Activated CD4-positive, alpha-beta memory T cell treated with anti-CD3 and anti-CD28 coated beads for 36 hours (primary cell): Measurements from ENCODE around the gene ATE1. TPM values are rescaled to one million over a fixed set of nuclear protein-coding genes. Genes with fewer than 3 reads are reported as not detected.
"Not testable (repeated sequence)": the region's sequence is repeated elsewhere in the genome, so short reads cannot be mapped to it uniquely, and the experiment has no call there.

Experiments used
- CTCF ChIA-PET: fragments of 350-600 bp; sonication (Branson Sonifier 250); formaldehyde crosslinking; loops from one replicate; lab custom pipeline; 2021; ENCODE audit warnings: antibody characterized with exemption, inconsistent platforms; lab: Charles Lee
- POLR2A ChIA-PET: fragments of 350-600 bp; sonication (Branson Sonifier 250); formaldehyde crosslinking; loops from one replicate; lab custom pipeline; 2021; ENCODE audit warnings: antibody characterized with exemption; lab: Charles Lee
- DNase-seq: peaks from one replicate; pipeline ENCODE4 v3.0.0-alpha.2; 2020
- H3K27ac Mint-ChIP-seq: one replicate; pipeline ENCODE4 v1.8.0; 2021; ENCODE audit warnings: mixed read lengths
- H3K27me3 Mint-ChIP-seq: one replicate; pipeline ENCODE4 v1.8.0; 2021; ENCODE audit warnings: mixed read lengths
- H3K36me3 Mint-ChIP-seq: one replicate; pipeline ENCODE4 v1.8.0; 2021; ENCODE audit warnings: mixed read lengths
- H3K4me1 Mint-ChIP-seq: one replicate; pipeline ENCODE4 v1.8.0; 2021; ENCODE audit warnings: low read depth, mixed read lengths
- H3K4me3 Mint-ChIP-seq: one replicate; pipeline ENCODE4 v1.8.0; 2021; ENCODE audit warnings: mild to moderate bottlenecking, mixed read lengths
- H3K9me3 Mint-ChIP-seq: one replicate; pipeline ENCODE4 v1.8.0; 2021; ENCODE audit warnings: mixed read lengths
- intact Hi-C: fragments of 100-400 bp; cut with micrococcal nuclease; formaldehyde crosslinking; loops from one replicate; pipeline ENCODE4 v1.15.1; 2023
- total RNA-seq, 2 experiments: library from RNA; stranded (reverse); gene quantifications; one replicate each; pipeline ENCODE4 v1.2.3, GENCODE V29; 2021

The ATE1 gene
- total RNA-seq, 2 experiments from 2014 or later, result 19.4 to 23.1 TPM

DNA sequence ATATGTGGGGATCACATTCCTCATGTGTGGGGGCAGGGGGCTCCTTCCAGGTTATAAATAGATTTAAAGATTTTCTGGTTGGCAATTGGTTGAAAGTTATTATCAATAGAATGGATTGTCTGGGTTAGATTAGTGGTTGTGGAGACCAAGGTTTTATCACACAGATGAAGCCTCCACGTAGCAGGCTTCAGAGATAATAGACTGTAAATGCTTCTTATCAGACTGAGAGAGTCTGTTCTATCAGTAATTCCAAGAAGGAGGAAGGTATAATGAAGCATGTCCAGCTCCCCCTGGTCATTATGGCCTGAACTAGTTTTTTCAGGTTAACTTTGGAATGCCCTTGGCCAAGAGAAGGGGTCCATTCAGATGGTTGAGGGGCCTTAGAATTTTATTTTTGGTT is 211.9 kb downstream of the ATE1 start:
- H3K27me3 Mint-ChIP-seq, result peaks cover 6% of the 10 kb centered on the region
- POLR2A ChIA-PET, result no interaction called here
- H3K36me3 Mint-ChIP-seq, result no peaks in the 10 kb centered on the region
- DNase-seq, result no peak
- intact Hi-C loops, result no loop called here
- no peak overlapping the region for H3K4me3 Mint-ChIP-seq
- H3K27ac Mint-ChIP-seq, result no peak overlapping the region
- H3K4me1 Mint-ChIP-seq, result no peaks in the 10 kb centered on the region
- CTCF ChIA-PET, result interaction anchor here (1.2 kb wide), 1 partner anchor 19 kb away, joined by 4 read pairs; no protein-coding TSS in a partner anchor
- no peaks in the 10 kb centered on the region for H3K9me3 Mint-ChIP-seq

DNA sequence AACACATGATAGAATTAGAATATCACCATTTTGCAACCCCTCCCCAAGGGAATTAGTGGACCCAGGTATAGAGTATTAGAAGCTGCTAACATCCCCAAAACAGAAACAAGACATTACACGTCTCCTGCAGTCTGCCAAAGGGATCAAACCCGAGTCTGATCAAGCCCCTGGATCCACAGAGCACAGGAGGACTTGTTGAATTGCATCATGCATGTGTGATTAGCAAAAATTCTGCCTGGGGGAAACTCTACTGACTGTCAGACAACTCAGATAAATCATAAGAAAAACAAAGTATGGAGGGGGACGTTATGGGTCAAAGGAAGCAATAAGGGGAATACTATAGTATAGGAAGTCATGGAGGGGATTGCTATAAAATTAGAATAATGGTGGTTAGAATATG is 212.8 kb downstream of the ATE1 start:
- Mint-ChIP-seq H3K36me3 (no peaks in the 10 kb centered on the region), H3K4me1 (no peaks in the 10 kb centered on the region), H3K9me3 (no peaks in the 10 kb centered on the region), H3K27me3 (peaks cover 10% of the 10 kb centered on the region), H3K4me3 (no peak overlapping the region), H3K27ac (no peak overlapping the region)
- ChIA-PET CTCF (interaction anchor here (1.2 kb wide), 1 partner anchor 18 kb away, joined by 4 read pairs; no protein-coding TSS in a partner anchor), POLR2A (no interaction called here)
- intact Hi-C loops, result no loop called here
- DNase-seq, result no peak

DNA sequence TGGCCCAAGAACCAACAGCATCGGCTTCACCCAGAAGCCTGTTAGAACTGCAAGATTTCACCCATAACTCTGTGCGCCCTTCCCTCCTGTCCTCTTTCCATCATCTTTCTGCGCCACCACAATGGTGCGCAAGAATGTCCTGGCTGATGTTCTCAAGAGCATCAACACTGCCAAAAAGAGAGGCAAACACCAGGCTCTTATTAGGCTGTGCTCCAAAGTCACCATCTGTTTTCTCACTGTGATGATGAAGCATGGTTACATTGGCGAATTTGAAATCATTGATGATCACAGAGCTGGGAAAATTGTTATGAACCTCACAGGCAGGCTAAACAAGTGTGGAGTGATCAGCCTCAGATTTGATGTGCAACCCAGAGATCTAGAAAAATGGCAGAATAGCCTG is 214.3 kb downstream of the ATE1 start:
- Mint-ChIP-seq H3K27me3 (peaks cover 15% of the 10 kb centered on the region), H3K4me3 (no peak overlapping the region), H3K27ac (no peak overlapping the region), H3K4me1 (no peaks in the 10 kb centered on the region), H3K9me3 (no peaks in the 10 kb centered on the region), H3K36me3 (no peaks in the 10 kb centered on the region)
- intact Hi-C loops, result no loop called here
- DNase-seq, result no peak
- CTCF ChIA-PET, result no interaction called here
- POLR2A ChIA-PET, result no interaction called here

DNA sequence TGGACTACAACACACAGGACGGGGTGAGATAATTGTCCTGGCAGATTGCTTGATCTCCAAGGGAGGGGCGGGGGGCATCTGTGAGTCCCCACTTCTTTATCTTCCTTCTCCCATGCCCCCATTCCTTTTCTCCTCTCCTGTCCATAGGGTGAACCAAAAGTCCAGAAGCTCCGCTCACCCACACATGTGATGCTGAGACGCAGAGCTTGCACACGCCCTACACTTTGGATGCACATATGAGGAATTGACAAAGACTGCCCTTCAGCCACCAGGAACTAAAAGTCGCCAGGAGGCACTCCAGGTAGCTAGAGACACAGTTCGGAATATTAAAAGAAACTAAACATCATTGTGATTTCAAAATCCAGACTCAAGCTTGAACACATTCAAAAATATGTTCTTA is 216.9 kb downstream of the ATE1 start:
- Mint-ChIP-seq H3K36me3 (no peaks in the 10 kb centered on the region), H3K9me3 (no peaks in the 10 kb centered on the region), H3K27ac (no peak overlapping the region), H3K4me3 (no peak overlapping the region), H3K4me1 (no peaks in the 10 kb centered on the region), H3K27me3 (peaks cover 14% of the 10 kb centered on the region)
- DNase-seq, result no peak
- intact Hi-C loops, result no loop called here
- CTCF ChIA-PET, result no interaction called here
- POLR2A ChIA-PET, result no interaction called here

DNA sequence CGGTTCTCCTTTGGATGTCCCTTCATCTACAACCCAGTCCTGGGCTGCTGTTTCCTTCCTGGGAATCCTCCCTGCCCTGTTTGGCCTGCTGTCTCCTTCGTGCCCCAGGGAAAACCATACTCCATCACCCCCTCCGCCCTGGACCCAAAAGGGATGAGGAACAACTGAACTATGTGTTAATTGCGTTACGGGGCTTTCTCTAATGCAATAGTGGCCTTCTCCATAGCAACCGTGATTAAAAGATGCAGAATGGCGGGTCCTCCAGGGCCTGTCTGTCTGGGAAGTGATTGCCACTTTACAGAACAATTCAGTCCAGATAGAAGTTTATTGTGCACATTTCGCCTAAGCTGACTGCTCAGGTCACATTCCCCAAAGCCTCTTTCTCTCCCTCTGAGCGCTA is 217.6 kb downstream of the ATE1 start:
- Mint-ChIP-seq H3K4me3 (no peak overlapping the region), H3K9me3 (no peaks in the 10 kb centered on the region), H3K27me3 (peaks cover 14% of the 10 kb centered on the region), H3K4me1 (no peaks in the 10 kb centered on the region), H3K36me3 (no peaks in the 10 kb centered on the region), H3K27ac (no peak overlapping the region)
- intact Hi-C loops, result no loop called here
- DNase-seq, result no peak
- CTCF ChIA-PET, result no interaction called here
- POLR2A ChIA-PET, result no interaction called here

DNA sequence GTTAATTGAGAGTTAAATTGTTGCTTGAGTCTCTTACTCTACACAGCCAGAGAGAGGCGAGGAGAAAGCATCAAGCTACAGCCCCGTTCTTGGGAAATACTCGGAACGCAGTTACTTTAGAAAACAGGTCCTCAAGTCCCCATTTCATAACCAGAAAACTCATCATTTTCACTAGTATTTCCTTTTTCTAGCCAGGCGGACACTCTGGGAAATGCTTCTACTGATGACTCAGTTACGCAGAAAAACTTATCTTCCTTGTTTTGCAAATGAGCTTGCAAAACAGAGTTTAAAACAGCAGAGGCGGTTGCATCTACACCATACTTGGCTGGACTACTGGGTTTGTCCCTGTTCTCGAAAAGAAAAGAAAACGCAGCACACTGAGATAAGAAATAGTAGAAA is 218.2 kb downstream of the ATE1 start:
- no peaks in the 10 kb centered on the region for H3K9me3 Mint-ChIP-seq
- no peaks in the 10 kb centered on the region for H3K4me1 Mint-ChIP-seq
- peaks cover 14% of the 10 kb centered on the region for H3K27me3 Mint-ChIP-seq
- POLR2A ChIA-PET, result no interaction called here
- no peaks in the 10 kb centered on the region for H3K36me3 Mint-ChIP-seq
- intact Hi-C loops, result no loop called here
- no peak for DNase-seq
- H3K27ac Mint-ChIP-seq, result no peak overlapping the region
- CTCF ChIA-PET, result no interaction called here
- H3K4me3 Mint-ChIP-seq, result no peak overlapping the region

DNA sequence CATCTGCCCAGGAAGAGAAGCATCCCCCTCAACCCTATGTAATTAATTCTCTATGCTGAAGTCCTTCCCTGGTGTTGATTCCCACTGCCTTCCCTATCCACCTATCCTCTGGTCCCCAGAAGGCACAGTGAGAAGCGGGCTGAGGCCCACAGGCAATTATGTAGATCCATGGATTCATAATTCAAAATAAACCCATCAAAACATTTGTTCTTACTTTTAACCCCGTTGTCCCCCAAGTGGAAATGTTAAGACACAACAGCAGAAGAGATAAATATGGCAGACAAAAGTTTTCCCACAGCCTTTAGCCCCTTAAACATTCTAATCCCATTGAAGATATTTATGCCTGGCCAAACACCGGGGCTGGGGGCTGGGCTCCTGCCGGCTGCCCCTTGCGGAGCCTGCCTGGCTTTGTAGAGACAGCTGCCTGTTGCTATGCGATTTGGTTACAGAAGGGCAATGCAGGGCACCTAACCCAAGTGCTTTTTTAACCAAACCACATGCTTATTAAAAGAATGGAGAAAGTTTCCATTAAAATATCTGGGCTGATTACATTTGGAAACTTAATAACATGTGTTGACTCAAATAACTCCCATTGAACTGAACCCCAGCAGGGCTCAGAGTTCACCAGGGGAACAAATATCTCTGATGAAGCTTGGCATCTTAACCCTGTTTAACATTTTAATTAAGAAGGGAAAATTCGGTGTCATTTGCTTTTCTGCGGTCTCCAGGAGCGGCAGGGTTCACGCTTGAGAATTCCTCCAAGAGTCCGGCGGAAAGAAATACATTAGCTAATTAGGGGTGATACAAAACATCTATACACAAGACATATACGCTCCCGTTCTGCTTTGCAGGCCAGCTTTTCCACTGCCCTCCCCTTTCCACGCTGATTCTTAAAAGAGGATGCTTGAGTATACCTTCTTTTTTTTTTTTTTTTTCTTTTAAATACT is 218.8 kb downstream of the ATE1 start:
- Mint-ChIP-seq H3K36me3 (no peaks in the 10 kb centered on the region), H3K27ac (no peak overlapping the region), H3K4me1 (no peaks in the 10 kb centered on the region), H3K9me3 (no peaks in the 10 kb centered on the region), H3K4me3 (no peak overlapping the region), H3K27me3 (peaks cover 14% of the 10 kb centered on the region)
- no peak for DNase-seq
- CTCF ChIA-PET, result no interaction called here
- POLR2A ChIA-PET, result no interaction called here
- intact Hi-C loops, result no loop called here

DNA sequence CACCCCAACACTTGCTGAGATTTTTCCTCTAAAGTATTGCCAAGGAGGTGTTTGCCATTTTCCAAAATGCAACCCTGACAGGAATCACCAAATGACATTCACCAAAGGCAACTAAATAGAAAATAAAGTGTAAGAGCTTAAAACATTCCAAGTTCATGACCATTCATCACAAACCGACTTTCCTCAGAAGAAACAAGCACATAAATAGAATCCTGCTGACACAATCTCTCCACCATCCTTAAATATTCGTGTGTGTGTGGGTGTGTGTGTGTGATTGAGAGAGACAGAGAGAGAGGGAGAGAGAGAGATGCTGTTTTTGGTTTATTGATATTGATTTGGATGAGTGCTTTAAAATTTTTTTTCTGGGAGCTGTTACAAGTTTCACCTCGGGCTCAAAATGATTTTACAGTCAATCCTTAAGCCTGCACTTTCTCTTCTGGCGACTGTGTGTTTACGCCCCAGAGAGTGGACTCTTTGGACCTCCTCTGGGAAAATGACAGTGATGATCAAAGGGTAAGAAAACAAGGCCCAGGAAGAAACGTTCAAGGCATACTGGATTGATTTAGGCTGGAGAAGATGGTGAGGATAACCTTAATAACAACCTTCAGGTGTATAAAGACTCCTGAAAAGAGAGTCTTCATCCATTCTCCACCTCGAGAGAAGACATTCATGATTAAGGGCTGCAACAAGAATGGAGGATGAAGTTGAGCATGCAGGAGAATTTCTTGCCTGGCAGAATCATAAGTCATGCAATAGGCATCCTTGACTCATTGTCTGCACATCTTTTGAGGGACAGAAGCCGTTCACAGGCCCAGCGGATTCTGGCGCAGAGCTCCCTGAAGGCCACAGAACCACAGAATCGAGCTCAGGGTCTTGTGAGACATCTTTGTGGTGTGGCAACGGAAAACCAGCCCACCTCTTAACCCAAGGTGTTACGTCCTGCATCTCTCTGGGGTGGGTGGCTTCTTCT is 225.2 kb downstream of the ATE1 start:
- Mint-ChIP-seq H3K36me3 (peaks cover 2% of the 10 kb centered on the region), H3K27ac (no peak overlapping the region), H3K9me3 (peaks cover 10% of the 10 kb centered on the region), H3K4me1 (no peaks in the 10 kb centered on the region), H3K27me3 (peaks cover 2% of the 10 kb centered on the region), H3K4me3 (no peak overlapping the region)
- intact Hi-C loops, result no loop called here
- ChIA-PET POLR2A (no interaction called here), CTCF (no interaction called here)
- DNase-seq, result no peak

DNA sequence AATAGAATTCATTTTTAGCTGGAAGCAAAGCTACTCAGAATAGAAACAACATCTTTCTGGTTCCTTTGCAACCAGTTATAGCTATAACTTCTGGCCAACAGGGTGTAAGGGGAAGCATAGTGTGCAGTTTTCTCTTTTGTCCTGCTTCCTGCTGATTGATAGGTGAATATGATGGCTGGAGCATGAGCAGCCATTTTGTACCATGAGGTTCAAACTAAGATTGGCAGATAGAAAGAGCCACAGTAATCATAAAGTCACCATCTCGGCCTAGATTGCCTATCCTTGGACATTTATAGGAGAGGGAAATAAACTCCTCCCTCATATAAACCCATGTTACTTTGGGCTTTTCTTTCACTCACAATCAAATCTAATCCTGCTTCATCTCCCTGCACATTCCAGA is 227.4 kb downstream of the ATE1 start:
- ChIA-PET CTCF (no interaction called here), POLR2A (no interaction called here)
- no peak for DNase-seq
- Mint-ChIP-seq H3K27me3 (no peaks in the 10 kb centered on the region), H3K27ac (no peak overlapping the region), H3K9me3 (peaks cover 10% of the 10 kb centered on the region), H3K36me3 (peaks cover 2% of the 10 kb centered on the region), H3K4me3 (no peak overlapping the region), H3K4me1 (no peaks in the 10 kb centered on the region)
- intact Hi-C loops, result no loop called here

DNA sequence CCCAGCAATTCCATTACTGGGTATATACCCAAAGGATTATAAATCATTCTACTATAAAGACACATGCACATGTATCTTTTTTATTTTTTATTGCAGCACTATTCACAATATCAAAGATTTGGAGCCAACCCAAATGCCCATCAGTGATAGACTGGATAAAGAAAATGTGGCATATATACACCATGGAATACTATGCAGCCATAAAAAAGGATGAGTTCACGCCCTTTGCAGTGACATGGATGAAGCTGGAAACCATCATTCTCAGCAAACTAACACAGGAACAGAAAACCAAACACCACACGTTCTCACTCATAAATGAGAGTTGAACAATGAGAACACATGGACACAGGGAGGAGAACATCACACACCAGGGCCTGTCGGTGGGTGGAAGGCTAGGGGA is 228.1 kb downstream of the ATE1 start:
- DNase-seq, H3K27ac Mint-ChIP-seq, H3K27me3 Mint-ChIP-seq, H3K4me1 Mint-ChIP-seq, POLR2A ChIA-PET, H3K4me3 Mint-ChIP-seq, intact Hi-C loops, H3K36me3 Mint-ChIP-seq, CTCF ChIA-PET: not testable (repeated sequence)
- peaks cover 10% of the 10 kb centered on the region for H3K9me3 Mint-ChIP-seq

DNA sequence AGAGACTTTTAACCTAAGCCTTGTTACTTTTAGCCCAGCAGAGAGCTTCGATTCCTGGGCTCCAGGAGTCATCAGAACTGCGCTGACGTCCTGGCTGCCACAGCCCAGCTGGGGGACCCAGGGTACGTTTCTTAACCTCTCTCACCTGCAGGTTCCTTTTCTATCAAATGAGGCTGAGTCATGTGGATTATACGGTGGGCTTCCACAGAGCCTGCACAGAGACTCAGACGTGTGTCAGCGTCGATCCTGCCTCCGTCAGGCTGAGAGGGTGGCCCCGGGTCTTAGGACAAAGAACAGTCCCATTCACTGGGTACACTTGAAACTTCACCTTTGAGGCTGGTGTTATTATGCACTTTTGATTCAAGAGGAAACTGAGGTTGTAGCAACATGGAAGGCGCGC is 228.9 kb downstream of the ATE1 start:
- no peaks in the 10 kb centered on the region for H3K4me1 Mint-ChIP-seq
- ChIA-PET CTCF (no interaction called here), POLR2A (no interaction called here)
- peaks cover 2% of the 10 kb centered on the region for H3K36me3 Mint-ChIP-seq
- no peak overlapping the region for H3K4me3 Mint-ChIP-seq
- peaks cover 10% of the 10 kb centered on the region for H3K9me3 Mint-ChIP-seq
- no peak for DNase-seq
- intact Hi-C loops, result no loop called here
- H3K27ac Mint-ChIP-seq, result no peak overlapping the region
- H3K27me3 Mint-ChIP-seq, result no peaks in the 10 kb centered on the region

DNA sequence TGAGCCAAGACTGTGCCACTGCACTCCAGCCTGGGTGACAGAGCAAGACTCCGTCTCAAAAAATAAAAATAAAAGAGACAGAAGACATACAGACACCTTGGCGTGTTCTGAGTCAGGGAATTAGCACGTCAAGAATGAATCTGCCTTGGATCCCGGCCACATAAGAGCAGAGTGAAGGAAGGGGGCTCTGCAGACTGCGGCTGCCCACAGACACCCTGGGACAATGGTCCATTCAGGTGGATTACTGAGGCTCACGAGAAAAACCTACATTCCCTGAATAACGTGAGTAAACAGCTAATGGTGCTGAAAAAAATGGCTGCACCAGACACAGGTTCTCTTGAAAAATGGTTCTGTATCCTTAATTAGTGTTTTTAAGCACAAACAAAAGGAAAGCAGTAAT is 229.5 kb downstream of the ATE1 start:
- CTCF ChIA-PET, result no interaction called here
- no peaks in the 10 kb centered on the region for H3K27me3 Mint-ChIP-seq

More for the DNA sequence above, 229.5 kb downstream of the ATE1 start:
- Mint-ChIP-seq H3K4me1 (no peaks in the 10 kb centered on the region), H3K36me3 (peaks cover 2% of the 10 kb centered on the region), H3K27ac (no peak overlapping the region), H3K4me3 (no peak overlapping the region), H3K9me3 (peaks cover 10% of the 10 kb centered on the region)
- intact Hi-C loops, result no loop called here
- POLR2A ChIA-PET, result no interaction called here
- DNase-seq, result no peak
